Liver (tissue), 3 donors: ENCODE results near the gene HDAC10.

Experiments used
- CTCF ChIP-seq: fragments of 150-350 bp; IDR thresholded peaks from 2 replicates; pipeline ENCODE4 v1.5.1; 2017; ENCODE audit warnings: improper control_type of control experiment, low read depth, low read length; ENCODE audit not compliant: missing input control
- EGR1 ChIP-seq, 2 donors: IDR thresholded peaks; 2 replicates each; pipeline ENCODE4 v1.6.1; 2016 to 2018; ENCODE audit warnings: antibody characterized with exemption in 2 of 2, low read depth in 2 of 2
- FOXA1 ChIP-seq: IDR thresholded peaks from 2 replicates; pipeline ENCODE4 v1.6.1; 2016; ENCODE audit warnings: antibody characterized with exemption
- GABPA ChIP-seq, 2 donors: IDR thresholded peaks in 1 of 2; conservative IDR thresholded peaks in 1 of 2; 2 replicates each; pipeline ENCODE4 v1.6.1; 2016; ENCODE audit warnings: antibody characterized with exemption in 2 of 2, mild to moderate bottlenecking in 1 of 2, moderate library complexity in 1 of 2
- HNF4A ChIP-seq, 2 donors: conservative IDR thresholded peaks; 2 replicates each; pipeline ENCODE4 v1.6.1; 2016; ENCODE audit warnings: antibody characterized with exemption in 2 of 2, mild to moderate bottlenecking in 2 of 2
- MAX ChIP-seq: IDR thresholded peaks from 2 replicates; pipeline ENCODE4 v1.6.1; 2016; ENCODE audit warnings: antibody characterized with exemption
- NR2F2 ChIP-seq: IDR thresholded peaks from 2 replicates; pipeline ENCODE4 v1.6.1; 2016; ENCODE audit warnings: antibody characterized with exemption
- RAD21 ChIP-seq, 2 donors: IDR thresholded peaks; 2 replicates each; pipeline ENCODE4 v1.6.1; 2016; ENCODE audit warnings: antibody characterized with exemption in 2 of 2, mild to moderate bottlenecking in 2 of 2
- REST ChIP-seq: IDR thresholded peaks from 2 replicates; pipeline ENCODE4 v1.6.1; 2016; ENCODE audit warnings: antibody characterized with exemption, mild to moderate bottlenecking
- SP1 ChIP-seq: IDR thresholded peaks from 2 replicates; pipeline ENCODE4 v1.6.1; 2018; ENCODE audit warnings: antibody characterized with exemption, mild to moderate bottlenecking
- TAF1 ChIP-seq: conservative IDR thresholded peaks from 2 replicates; pipeline ENCODE4 v1.6.1; 2016; ENCODE audit warnings: antibody characterized with exemption, mild to moderate bottlenecking
- YY1 ChIP-seq: IDR thresholded peaks from 2 replicates; pipeline ENCODE4 v1.6.1; 2016; ENCODE audit warnings: antibody characterized with exemption, mild to moderate bottlenecking
- TF ChIP-seq, protein P1 (sequence below): IDR thresholded peaks from 2 replicates; pipeline ENCODE4 v1.6.1; 2016; ENCODE audit warnings: antibody characterized with exemption
- donor health status: healthy.
- donor health status: healthy.

GRCh38 chr22:50282361-50283155 lies 31.5 kb upstream of the HDAC10 start:
- TF ChIP-seq TAF1 = no peak
- no peak for TF ChIP-seq REST
- TF ChIP-seq CTCF = no peak
- no peak for TF ChIP-seq MAX
- TF ChIP-seq YY1 = no peak
- no peak for TF ChIP-seq FOXA1
- no peak for TF ChIP-seq GABPA (IDR thresholded peaks at IDR 0.05 in 1 of 2, conservative IDR thresholded peaks at IDR 0.05 in 1 of 2)
- TF ChIP-seq EGR1 (IDR thresholded peaks at IDR 0.05; ENCODE audit: low read depth in 2 of 2) = no peak
- TF ChIP-seq, protein P1, sequence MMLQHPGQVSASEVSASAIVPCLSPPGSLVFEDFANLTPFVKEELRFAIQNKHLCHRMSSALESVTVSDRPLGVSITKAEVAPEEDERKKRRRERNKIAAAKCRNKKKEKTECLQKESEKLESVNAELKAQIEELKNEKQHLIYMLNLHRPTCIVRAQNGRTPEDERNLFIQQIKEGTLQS = no peak
- no peak for TF ChIP-seq HNF4A (conservative IDR thresholded peaks at IDR 0.05)
- no peak for TF ChIP-seq RAD21 (IDR thresholded peaks at IDR 0.05)
- no peak for TF ChIP-seq SP1
- no peak for TF ChIP-seq NR2F2
